GM12892 (cell line): ENCODE results near the gene SLC44A1.

ENCODE experiments used
- DNase-seq: peaks from one replicate; pipeline ENCODE4 v3.0.0; 2011; ENCODE audit not compliant: insufficient read length
- FAIRE-seq: peaks from 2 replicates; lab custom pipeline; 2011; peaks lifted over from hg19 to GRCh38; lab: Jason Lieb, UNC
- POLR2A ChIP-seq: IDR thresholded peaks from 2 replicates; pipeline ENCODE4 v1.6.1; 2011; ENCODE audit warnings: low read depth, low read length, control low read depth
- POLR2AphosphoS5 ChIP-seq: IDR thresholded peaks from 2 replicates; pipeline ENCODE4 v1.6.1; 2011; ENCODE audit warnings: low read depth, low read length, control low read depth
- TAF1 ChIP-seq: IDR thresholded peaks from 2 replicates; pipeline ENCODE4 v1.6.1; 2011; ENCODE audit warnings: low read depth, mild to moderate bottlenecking, control low read depth, low read length, borderline replicate concordance

SLC44A1 gene

GRCh38 chr9:105282870-105283621 is 38.6 kb downstream of the SLC44A1 start:
- TF ChIP-seq POLR2AphosphoS5, result no peak
- TF ChIP-seq TAF1, result no peak
- TF ChIP-seq POLR2A, result no peak
- no peak for FAIRE-seq
- no peak for DNase-seq

DNA sequence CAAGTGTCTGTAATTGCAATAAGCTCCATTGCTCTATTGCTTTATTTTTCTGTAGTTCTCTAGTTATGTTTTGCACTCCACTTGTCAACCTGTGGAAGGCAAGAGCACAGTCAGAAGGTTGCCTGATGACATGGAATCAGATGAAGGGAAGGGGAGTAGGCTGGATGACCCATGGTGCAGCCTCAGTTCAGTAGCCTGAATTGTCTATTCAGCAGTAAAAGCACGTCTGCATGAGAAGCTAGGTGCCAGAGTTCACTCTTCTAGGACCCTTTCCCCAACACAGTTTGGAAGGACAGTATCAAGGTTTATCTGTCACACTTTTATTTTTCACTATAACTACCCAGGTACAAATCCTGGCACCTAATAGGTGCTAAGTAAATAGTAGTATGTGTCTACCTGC is 39.3 kb downstream of the SLC44A1 start:
- DNase-seq (no peak), FAIRE-seq (no peak)
- TF ChIP-seq POLR2AphosphoS5 (no peak), POLR2A (no peak)

DNA sequence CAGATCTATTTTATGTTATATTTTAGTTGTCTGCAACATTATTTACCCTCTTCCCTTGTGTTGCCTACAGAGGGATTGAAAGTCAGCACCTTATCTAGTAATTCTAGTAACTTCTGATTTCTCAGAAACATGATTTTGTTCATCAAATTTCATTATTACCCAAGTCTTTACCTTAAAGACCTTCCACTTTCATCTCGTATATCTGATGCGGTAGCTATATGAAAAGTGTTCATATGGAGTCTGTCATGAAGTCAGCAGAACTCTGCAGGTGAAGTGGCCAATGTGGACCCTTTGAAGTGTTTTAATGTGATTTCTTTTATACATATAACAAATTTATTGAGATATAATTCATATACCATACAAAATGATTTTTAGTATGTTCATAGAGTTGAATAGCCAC is 40.0 kb downstream of the SLC44A1 start:
- DNase-seq (no peak), FAIRE-seq (no peak)
- TF ChIP-seq TAF1 (no peak), POLR2A (no peak), POLR2AphosphoS5 (no peak)

GRCh38 chr9:105286098-105286497 is 41.6 kb downstream of the SLC44A1 start:
- FAIRE-seq (no peak), DNase-seq (no peak)
- TF ChIP-seq POLR2AphosphoS5 (no peak), TAF1 (no peak), POLR2A (no peak)

- FAIRE-seq, result no peak
- TF ChIP-seq POLR2AphosphoS5, result no peak
- no peak for TF ChIP-seq POLR2A
- TF ChIP-seq TAF1, result no peak
These were observed 44.9 kb downstream of the SLC44A1 start for GRCh38 chr9:105289305-105289704.

GRCh38 chr9:105290418-105290817 is 46.0 kb downstream of the SLC44A1 start:
- FAIRE-seq (no peak), DNase-seq (no peak)

More at GRCh38 chr9:105289305-105289704, 44.9 kb downstream of the SLC44A1 start:
- DNase-seq, result no peak

DNA sequence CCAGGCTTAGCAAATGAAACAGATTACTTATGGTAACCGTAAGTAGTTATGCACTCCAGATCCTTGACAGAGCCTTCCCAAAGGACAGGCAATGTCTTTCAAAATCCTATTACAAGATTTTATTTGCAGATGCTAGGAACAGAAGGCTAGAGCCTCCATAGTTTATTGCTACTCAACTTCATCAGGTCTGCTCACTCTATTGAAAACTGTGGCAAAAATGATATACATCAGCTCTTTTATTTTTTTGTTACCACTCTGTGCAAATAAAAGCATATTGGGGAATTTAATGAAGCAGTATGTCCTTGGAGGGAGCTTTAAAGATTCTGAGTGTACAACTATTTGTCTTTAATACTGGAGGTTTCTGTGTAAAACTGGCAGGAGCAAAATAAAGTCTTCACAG is 46.5 kb downstream of the SLC44A1 start:
- DNase-seq, result no peak
- no peak for FAIRE-seq
- TF ChIP-seq POLR2A, result no peak
- no peak for TF ChIP-seq TAF1
- TF ChIP-seq POLR2AphosphoS5, result no peak

More at GRCh38 chr9:105290418-105290817, 46.0 kb downstream of the SLC44A1 start:
- TF ChIP-seq TAF1, result no peak
- TF ChIP-seq POLR2AphosphoS5, result no peak
- no peak for TF ChIP-seq POLR2A

GRCh38 chr9:105291422-105291859 is 47.0 kb downstream of the SLC44A1 start:
- FAIRE-seq (no peak), DNase-seq (no peak)
- TF ChIP-seq TAF1, result no peak
- TF ChIP-seq POLR2AphosphoS5, result no peak
- TF ChIP-seq POLR2A, result no peak

GRCh38 chr9:105291938-105292337 is 47.5 kb downstream of the SLC44A1 start:
- no peak for FAIRE-seq
- TF ChIP-seq TAF1, result no peak
- no peak for TF ChIP-seq POLR2AphosphoS5
- DNase-seq, result no peak

- TF ChIP-seq POLR2AphosphoS5 (no peak), POLR2A (no peak), TAF1 (no peak)
- FAIRE-seq (no peak), DNase-seq (no peak)
These were observed 49.0 kb downstream of the SLC44A1 start for GRCh38 chr9:105293408-105293807.

DNA sequence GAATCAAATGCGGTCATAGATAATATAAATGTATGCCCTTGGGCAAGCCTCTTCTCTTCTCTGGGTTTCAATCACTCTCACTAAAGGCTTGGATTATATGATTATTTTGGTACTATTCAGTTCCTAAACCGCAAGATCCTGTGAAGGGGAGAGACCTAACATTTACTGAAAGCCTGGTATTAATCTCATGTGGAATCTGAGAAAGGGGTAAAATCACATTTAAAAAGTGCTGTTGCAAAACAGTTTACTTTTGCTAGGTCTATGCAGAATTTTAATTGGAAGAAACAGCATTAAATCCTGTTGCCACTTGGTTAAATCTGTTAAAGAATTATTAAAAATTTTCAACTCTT is 50.7 kb downstream of the SLC44A1 start:
- FAIRE-seq, result no peak

GRCh38 chr9:105295986-105296385 is 51.5 kb downstream of the SLC44A1 start:
- TF ChIP-seq TAF1 (no peak), POLR2A (no peak), POLR2AphosphoS5 (no peak)
- no peak for FAIRE-seq
- DNase-seq, result no peak

More for the DNA sequence above, 50.7 kb downstream of the SLC44A1 start:
- no peak for DNase-seq
- TF ChIP-seq POLR2AphosphoS5 (no peak), TAF1 (no peak), POLR2A (no peak)

- no peak for TF ChIP-seq POLR2AphosphoS5
- TF ChIP-seq POLR2A, result no peak
- no peak for TF ChIP-seq TAF1
- FAIRE-seq (no peak), DNase-seq (no peak)
These were observed 52.0 kb downstream of the SLC44A1 start for GRCh38 chr9:105296445-105296844.
